NCI-H2107 treated with DMSO at 0.1 percent for 48 hours (cell line): ENCODE results near the gene TTC24.
"Not testable (repeated sequence)": the region's sequence is repeated elsewhere in the genome, so short reads cannot be mapped to it uniquely, and the experiment has no call there.

Experiments
- DNase-seq: peaks from one replicate; lab custom pipeline; 2025; ENCODE audit not compliant: unreplicated experiment; lab: John Stamatoyannopoulos, UW

TTC24 gene

DNA sequence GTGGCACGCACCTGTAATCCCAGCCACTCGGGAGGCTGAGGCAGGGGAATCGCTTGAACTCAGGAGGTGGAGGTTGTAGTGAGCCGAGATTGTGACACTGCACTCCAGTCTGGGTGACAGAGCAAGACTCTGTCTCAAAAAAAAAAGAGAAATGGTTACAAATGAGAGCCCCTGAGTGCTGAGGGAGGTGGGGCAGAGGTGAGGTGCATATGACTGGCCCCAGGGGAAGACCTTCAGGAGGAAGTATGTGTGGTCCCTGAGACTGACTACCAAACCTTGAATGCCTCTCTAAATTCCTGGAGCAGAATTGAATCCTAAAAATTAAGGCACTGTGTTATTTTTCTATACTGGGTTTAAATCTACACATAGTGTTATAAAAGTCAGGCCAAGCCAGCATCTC, 27.8 kb downstream of the TTC24 start:
- DNase-seq = not testable (repeated sequence)

DNA sequence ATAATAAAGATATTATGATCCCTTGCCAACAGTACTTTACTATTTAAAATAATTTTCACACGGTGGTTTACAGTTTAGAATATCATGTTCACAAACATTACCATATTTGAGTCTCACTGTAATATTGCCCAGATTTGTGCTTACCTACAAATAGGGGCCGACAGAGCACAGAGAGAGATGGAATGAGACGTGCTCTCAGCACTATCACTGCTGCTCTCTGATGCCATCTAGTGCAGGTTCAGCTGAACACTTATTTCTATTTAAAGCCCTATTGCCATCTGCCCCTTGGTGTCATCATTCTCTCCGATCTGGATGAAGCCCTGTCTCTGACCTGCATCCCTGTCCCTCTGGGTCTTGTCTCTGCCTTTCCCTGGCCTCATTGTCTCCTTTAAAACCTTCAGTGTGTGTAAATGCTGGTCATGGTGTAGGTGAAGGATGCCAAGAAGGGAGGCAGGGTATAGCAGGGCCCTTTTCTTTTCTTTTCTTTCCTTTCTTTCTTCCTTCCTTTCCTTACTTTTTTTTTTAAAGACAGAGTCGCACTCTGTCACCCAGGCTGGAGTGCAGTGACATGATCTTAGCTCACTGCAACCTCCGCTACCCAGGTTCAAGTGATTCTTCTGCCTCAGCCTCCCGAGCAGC, 28.6 kb downstream of the TTC24 start:
- peak; percentile 87 for DNase-seq

DNA sequence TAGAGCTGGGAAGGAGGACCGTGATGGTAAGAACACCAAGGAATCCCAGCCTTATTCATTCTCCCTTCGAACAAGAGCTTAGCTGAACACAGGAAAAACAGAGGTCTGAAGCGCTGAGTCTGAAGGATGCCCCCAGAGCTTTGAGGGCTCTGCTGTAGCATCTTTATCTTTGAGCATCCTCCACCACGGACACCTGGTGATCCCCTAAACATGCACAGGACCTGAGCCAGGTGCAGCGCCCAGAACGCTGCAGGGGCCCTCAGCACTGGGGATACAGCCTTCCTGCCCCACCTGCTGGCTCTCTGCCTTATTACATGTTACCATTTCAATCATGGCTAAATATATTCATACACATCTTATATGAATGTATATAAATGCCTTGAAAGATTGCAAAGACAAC, 29.5 kb downstream of the TTC24 start:
- peak; percentile 61 for DNase-seq

DNA sequence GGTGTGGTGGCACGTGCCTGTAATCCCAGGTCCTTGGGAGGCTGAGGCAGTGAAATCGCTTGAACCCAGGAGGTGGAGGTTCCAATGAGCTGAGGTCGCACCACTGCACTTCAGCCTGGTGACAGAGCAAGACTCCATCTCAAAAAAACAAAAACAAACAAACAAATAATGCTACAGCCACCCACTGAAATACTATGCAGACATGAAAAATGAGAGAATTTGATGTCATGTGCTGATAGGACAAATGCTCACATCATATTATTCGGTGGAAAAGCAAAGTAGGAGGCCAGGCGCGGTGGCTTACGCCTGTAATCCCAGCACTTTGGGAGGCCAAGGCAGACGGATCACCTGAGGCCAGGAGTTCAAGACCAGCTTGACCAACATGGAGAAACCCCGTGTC, 30.5 kb downstream of the TTC24 start:
- not testable (repeated sequence) for DNase-seq

DNA sequence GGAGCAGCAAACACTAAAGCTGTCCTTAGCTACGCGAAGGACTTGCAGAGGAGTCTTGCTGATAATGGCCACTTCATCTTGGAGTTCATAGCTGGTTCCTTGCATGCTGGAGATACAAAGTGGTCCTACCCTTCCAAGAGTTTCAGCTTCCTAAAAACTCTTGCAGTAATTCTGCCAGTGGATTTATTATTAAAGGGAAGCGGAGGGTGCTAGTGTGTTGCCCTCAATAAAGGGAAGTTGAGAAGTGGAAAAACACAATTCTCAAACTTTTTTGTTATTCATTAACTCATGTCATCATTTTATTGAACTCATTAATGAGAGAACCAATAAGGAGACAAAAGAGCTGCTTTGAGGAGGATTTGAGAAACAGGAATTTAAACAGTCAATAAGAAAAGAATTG, 33.1 kb downstream of the TTC24 start:
- DNase-seq = no peak

DNA sequence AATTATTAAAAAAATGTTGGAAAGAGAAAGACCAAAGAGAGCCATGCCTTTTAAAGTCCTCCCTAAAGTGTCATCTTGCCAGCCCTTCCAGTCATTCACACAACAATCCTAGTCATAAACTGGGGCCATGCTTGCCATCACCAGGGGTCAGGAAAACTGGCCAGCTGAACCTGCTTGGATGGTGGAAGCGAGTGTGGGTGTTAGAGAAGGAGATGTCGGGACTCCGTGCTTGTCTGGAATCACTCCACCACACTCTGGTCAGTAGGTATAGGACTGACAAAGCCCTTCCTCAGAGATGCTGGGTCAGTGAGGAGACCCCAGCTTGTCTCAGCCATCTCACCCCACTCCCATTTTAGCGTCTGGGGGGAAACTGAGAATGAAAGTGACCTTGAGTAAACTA, 36.4 kb downstream of the TTC24 start:
- DNase-seq = no peak

DNA sequence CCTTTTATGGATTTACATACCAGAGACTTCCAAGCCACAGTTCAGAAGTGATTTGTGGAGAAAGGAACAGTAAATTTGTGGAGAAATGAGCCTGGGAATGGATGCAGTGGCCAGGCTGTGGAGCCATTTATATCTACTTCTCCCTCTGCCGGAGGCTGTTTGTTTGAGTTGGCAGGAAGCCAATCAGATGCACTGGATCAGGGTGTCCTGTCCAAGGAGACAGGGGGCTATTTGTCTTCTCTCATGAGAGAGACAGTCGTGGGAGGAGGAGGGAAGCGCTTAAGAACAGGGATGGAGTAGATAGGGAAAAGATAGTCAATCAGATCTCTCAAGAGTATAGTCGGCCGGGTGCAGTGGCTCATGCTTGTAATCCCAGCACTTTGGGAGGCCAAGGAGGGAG, 36.9 kb downstream of the TTC24 start:
- no peak for DNase-seq

DNA sequence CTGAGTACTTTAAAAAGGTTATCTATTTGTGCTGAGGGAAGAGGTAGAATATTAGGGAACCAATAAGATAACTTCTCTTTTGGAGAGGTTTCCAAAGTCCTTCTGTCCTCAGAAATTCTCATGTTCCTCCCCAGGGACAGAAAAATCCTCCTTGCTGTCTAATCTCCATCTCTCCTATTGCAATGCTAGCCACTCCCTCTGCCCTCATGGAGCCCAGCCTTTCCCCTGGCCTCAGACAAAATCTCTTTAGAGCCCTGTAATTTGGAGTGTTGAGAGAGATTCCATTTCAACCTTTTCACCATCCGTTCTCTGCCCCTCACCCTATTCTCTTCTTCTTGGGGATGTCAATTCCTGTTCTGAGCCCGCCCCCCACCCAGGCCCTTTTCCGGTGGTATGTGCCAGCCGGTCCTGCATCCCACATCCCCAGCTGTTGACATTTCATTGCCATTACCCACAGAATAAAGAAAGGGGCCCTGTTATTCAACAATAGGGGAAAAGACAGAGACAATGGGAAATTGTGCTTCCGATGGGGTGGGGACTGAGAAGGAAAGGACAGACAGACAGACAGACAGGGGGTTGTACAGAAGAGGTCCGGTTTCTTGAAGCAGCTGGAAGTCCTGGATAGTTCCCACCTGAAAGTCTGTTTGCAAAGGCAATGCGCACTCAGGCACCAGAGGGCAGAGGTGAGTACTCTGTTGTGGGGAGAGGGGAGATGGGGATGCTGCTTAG, 39.5 kb downstream of the TTC24 start, which contains the start of gene HAPLN2:
HAPLN2 (plus strand) TSS at position 563 of the 729 bp plus-strand sequence. CDS start 4,076 bp downstream, outside the sequence.
- peak; percentile 16 for DNase-seq

DNA sequence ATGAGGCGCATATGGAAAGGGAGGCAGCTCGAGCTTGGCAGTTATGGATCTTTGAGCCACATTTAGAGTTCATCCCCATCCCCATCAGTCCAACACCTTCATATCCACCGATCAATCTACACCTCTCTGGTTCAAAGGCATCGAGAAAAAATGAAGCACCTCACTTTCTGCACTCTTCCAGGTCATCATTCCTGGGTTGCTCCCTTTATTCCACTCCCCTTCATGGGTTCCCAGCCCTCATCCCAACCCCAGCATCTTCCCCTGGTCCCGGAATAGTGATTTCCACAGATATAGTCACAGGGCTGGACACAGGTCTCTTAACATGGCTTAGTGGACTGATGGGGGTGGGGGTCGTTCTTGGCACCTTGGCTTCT, 40.0 kb downstream of the TTC24 start:
- no peak for DNase-seq

DNA sequence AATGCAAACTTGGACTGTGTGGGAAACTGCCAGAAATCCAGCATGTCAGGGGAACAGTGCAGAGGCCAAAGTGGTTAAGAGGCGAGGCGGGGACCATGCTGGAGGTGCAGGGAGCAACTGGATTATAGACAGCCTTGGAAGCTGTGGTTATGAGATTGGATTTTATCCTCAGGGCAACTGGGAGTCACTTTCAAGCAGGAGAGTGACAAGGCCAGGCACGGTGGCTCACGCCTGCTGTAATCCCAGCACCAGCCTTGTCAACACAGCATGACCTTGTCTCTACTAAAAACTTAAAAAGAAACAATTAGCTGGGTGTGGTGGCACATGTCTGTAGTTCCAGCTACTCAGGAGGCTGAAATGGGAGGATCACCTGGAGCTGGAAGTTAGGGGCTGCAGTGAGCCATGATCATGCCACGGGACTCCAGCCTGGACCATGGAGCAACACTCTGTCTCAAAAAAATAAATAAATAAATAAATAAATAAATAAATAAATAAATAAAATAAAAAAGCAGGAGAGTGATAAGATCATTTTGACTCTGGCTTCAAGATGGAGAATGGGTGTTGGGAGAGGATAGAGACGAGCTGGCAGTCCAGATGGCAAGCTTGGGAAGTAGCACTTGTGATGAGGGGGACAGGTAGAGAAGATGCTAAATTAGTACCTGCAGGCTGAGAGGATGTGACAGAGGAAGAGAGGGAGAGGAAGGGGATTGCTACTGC, 43.2 kb downstream of the TTC24 start:
- DNase-seq = no peak

DNA sequence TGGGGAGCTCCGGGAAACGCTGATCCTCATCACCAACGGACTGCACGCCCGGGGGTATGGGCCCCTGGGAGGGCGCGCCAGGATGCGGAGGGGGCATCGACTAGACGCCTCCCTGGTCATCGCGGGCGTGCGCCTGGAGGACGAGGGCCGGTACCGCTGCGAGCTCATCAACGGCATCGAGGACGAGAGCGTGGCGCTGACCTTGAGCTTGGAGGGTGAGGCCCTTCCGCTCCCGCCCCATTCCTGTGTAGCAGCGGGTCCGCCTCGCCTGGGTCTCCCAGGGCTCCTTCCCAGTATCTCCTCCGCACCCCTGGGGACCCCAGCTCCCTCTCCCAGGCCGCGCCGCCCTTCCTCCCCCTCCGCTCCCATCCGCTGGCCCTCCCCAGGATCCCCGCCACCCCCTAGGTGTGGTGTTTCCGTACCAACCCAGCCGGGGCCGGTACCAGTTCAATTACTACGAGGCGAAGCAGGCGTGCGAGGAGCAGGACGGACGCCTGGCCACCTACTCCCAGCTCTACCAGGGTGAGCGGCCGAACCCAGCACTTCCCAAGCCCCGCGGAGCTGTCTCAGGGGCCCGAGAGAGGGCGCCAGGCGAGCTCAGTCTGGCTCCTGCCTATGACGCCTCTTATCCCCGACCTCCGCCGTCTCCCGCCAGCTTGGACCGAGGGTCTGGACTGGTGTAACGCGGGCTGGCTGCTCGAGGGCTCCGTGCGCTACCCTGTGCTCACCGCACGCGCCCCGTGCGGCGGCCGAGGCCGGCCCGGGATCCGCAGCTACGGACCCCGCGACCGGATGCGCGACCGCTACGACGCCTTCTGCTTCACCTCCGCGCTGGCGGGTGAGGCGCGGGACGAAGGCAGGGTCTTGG, 44.7 kb downstream of the TTC24 start:
- DNase-seq = no peak

DNA sequence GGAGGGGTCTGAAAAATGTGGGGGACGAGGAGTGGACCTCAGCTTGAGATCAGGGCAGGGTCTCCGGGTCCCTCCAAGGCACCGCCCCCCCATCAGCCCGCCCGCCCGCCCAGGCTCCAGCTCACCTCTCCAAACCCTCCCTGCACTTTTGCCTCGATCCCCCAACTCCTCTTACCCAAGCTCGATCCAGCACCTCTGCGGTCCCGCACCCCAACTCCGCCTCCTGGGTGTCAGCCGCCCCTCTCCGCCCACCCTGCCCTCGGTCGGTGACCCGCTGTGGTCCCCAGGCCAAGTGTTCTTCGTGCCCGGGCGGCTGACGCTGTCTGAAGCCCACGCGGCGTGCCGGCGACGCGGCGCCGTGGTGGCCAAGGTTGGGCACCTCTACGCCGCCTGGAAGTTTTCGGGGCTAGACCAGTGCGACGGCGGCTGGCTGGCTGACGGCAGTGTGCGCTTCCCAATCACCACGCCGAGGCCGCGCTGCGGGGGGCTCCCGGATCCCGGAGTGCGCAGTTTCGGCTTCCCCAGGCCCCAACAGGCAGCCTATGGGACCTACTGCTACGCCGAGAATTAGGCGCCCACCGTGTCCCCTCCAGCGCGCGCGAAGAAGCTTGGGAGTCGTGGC, 45.4 kb downstream of the TTC24 start:
- no peak for DNase-seq

DNA sequence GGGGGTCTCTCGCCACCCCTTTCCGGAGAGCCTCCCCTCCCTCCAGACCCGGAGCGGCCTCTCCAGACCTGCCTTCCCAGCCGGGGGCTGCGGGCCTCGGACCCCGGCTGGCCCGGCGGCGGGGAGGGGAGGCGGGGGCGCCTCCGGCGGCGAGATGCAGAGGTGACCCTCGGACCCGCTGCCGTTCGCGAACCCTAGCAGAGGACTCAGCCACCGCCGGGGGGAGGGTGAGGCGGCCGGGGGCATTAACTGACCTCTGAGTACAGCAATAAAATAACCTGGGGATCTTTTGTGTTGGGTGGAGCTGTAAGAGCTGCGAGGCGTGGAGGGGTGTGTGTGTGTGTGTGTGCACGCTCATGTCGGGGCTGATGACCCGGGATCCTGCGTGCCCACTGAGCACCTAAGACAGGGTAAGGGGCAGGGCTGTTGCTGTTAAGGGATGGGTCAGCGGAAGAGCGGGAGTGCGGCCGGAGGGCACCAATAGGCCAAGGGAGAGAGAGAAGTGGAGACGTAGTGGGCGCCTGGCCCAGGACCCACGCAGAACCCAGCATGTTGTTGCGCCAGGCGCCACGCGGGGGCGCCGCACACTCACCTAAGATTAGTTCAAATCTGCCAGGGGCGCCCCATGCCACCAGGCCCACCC, 46.0 kb downstream of the TTC24 start:
- DNase-seq = peak; percentile 18

DNA sequence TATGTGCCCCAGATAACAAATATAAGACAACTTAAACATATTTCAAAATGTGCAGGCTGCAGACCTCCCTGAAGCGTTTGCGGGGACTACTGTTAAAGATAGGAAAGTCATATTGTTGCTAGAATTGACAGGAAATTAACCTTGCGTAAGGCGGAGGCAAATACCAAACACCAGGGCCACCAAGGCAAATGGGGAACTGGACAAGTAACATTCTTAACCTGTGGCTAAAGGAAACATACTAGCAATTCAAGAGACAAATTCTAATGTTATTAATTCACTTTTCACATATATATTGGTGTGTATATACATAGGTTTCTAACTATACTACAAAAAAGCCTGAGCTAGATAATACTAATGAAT, 46.5 kb downstream of the TTC24 start:
- DNase-seq = no peak

DNA sequence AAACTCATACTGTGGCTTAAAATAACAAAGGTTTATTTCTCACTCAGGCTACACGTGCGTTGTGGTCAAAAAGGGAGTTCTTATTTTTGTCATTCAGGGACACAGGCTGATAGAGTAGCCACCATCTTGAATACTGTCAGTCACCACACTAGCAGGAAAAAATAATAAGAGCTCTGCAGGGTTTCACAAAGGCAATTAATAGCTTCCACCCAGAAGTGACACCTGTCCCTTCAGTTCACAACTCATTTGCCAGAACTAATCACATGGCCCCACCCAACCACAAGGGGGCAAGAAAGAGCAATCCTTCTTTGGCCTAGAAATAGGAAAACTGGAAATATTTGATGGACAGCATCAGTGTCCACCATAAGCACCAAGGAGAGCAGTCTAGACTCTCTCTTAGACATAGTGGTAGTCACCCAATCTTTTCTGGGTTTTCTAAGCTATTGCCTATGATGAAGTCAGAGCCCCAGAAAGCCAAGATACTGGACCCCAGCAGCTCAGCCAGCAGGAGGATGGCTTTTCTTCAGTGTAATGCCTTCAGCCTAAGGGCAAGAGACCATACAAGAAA, 47.9 kb downstream of the TTC24 start:
- DNase-seq = no peak

DNA sequence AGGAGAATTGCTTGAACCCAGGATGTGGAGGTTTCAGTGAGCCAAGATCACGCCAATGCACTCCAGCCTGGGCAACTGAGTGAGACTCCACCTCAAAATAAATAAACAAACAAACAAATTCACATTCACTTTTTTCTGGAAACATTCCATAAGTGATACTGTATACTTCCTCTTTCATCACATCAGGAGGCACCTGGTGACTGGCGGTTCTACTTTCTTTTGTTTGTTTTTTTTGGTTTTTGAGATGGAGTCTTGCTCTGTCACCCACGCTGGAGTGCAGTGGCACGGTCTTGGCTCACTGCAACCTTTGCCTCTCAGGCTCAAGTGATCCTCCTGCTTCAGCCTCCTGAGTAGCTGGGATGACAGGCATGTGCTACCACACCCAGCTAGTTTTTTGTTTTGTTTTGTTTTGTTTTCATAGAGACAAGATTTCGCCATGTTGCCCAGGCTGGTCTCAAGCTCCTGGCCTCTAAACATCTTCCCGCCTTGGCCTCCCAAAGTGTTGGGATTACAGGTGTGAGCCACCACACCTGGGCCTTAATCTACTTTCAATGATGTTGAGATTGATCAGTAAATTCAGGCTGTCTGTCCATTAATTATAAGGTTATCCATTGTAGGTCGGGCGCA, 50.4 kb downstream of the TTC24 start:
- DNase-seq = no peak

DNA sequence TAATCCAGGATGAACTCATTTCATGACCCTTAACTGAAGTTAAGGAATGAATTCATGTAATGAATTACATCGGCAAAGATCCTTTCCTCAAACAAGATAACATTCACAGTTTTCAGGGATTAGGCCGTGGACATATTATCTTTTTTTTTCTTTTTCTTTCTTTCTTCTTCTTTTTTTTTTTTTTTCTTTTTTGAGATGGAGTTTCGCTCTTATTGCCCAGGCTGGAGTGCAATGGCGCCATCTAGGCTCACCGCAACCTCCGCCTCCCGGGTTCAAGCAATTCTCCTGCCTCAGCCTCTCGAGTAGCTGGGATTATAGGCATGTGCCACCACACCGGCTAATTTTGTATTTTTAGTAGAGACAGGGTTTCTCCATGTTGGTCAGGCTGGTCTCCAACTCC, 51.6 kb downstream of the TTC24 start:
- not testable (repeated sequence) for DNase-seq

DNA sequence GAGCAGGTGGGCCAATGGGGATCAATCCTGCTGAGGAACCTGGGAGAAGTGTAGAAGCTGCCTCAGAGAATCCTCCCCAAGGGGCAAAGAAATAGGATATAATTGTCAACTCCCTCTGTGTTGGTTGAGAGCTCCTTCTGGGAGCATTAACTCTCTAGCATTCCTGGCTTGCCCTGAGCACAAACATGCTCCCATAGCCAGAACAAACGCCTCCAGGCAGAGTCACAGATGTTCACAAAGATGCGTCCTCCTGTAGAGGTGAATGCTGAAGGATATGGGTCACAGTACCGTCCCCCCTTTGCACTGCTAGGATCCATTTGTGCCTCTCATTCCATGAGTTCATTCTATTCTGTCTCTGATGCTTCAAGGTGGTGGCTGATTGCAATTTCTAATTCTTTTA, 52.8 kb downstream of the TTC24 start:
- DNase-seq = no peak
